Liver (tissue), 9 donors: ENCODE results near the gene PHF20. TPM values are rescaled to one million over a fixed set of nuclear protein-coding genes. Genes with fewer than 3 reads are reported as not detected.
"Not testable (repeated sequence)": the region's sequence is repeated elsewhere in the genome, so short reads cannot be mapped to it uniquely, and the experiment has no call there.

Source experiments
- DNase-seq: peaks from one replicate; pipeline ENCODE4 v3.0.0-alpha.2; 2017; ENCODE audit warnings: low spot score
- H3K27ac ChIP-seq, 2 donors: one replicate each; pipeline ENCODE4 v1.7.0; 2013; ENCODE audit warnings: inconsistent platforms in 2 of 2, low read length in 2 of 2, control low read depth in 1 of 2, low read depth in 1 of 2, mild to moderate bottlenecking in 1 of 2
- H3K27me3 ChIP-seq, 4 donors: one replicate each; pipeline versions ENCODE4 v1.6.1 to v1.7.0; 2013; ENCODE audit warnings: low read length in 3 of 4, inconsistent platforms in 1 of 4, mild to moderate bottlenecking in 1 of 4, moderate library complexity in 1 of 4; ENCODE audit not compliant: control insufficient read depth in 4 of 4, insufficient read depth in 4 of 4
- H3K36me3 ChIP-seq, 4 donors: one replicate each; pipeline versions ENCODE4 v1.6.1 to v1.7.0; 2013; ENCODE audit warnings: low read length in 3 of 4, mild to moderate bottlenecking in 3 of 4, low read depth in 1 of 4, moderate library complexity in 1 of 4; ENCODE audit not compliant: control insufficient read depth in 4 of 4, insufficient read depth in 3 of 4
- H3K4me1 ChIP-seq, 4 donors: one replicate each; pipeline versions ENCODE4 v1.6.1 to v1.7.0; 2013; ENCODE audit warnings: low read length in 3 of 4, mild to moderate bottlenecking in 3 of 4, moderate library complexity in 1 of 4; ENCODE audit not compliant: control insufficient read depth in 4 of 4, insufficient read depth in 4 of 4
- H3K4me3 ChIP-seq, 3 donors: one replicate each; pipeline versions ENCODE4 v1.6.1 to v1.7.0; 2013; ENCODE audit warnings: low read length in 3 of 3, control low read depth in 1 of 3, low read depth in 1 of 3, mild to moderate bottlenecking in 1 of 3
- H3K9ac ChIP-seq, 2 donors: one replicate each; pipeline ENCODE4 v1.7.0; 2013; ENCODE audit warnings: low read length in 2 of 2, mild to moderate bottlenecking in 2 of 2, moderate library complexity in 2 of 2, control low read depth in 1 of 2, low read depth in 1 of 2
- H3K9me3 ChIP-seq, 4 donors: one replicate each; pipeline versions ENCODE4 v1.6.1 to v1.7.0; 2013; ENCODE audit warnings: low read length in 3 of 4; ENCODE audit not compliant: control insufficient read depth in 4 of 4
- FOXA1 ChIP-seq: IDR thresholded peaks from 2 replicates; pipeline ENCODE4 v1.6.1; 2016; ENCODE audit warnings: antibody characterized with exemption
- FOXA2 ChIP-seq: IDR thresholded peaks from 2 replicates; pipeline ENCODE4 v1.6.1; 2016; ENCODE audit warnings: antibody characterized with exemption
- HNF4A ChIP-seq, 2 donors: conservative IDR thresholded peaks; 2 replicates each; pipeline ENCODE4 v1.6.1; 2016; ENCODE audit warnings: antibody characterized with exemption in 2 of 2, mild to moderate bottlenecking in 2 of 2
- HNF4G ChIP-seq: IDR thresholded peaks from 2 replicates; pipeline ENCODE4 v1.6.1; 2016; ENCODE audit warnings: antibody characterized with exemption
- JUND ChIP-seq, 2 donors: IDR thresholded peaks; 2 replicates each; pipeline ENCODE4 v1.6.1; 2016; ENCODE audit warnings: antibody characterized with exemption in 2 of 2
- RAD21 ChIP-seq, 2 donors: IDR thresholded peaks; 2 replicates each; pipeline ENCODE4 v1.6.1; 2016; ENCODE audit warnings: antibody characterized with exemption in 2 of 2, mild to moderate bottlenecking in 2 of 2
- REST ChIP-seq: IDR thresholded peaks from 2 replicates; pipeline ENCODE4 v1.6.1; 2016; ENCODE audit warnings: antibody characterized with exemption, mild to moderate bottlenecking
- RXRA ChIP-seq, 2 donors: IDR thresholded peaks; 2 replicates each; pipeline ENCODE4 v1.6.1; 2017 to 2018; ENCODE audit warnings: antibody characterized with exemption in 2 of 2, mild to moderate bottlenecking in 1 of 2
- SP1 ChIP-seq: IDR thresholded peaks from 2 replicates; pipeline ENCODE4 v1.6.1; 2018; ENCODE audit warnings: antibody characterized with exemption, mild to moderate bottlenecking
- YY1 ChIP-seq: IDR thresholded peaks from 2 replicates; pipeline ENCODE4 v1.6.1; 2016; ENCODE audit warnings: antibody characterized with exemption, mild to moderate bottlenecking
- WGBS: extraction: QIAGEN DNeasy Blood & Tissue Kit; methylation state at CpG from one replicate; pipeline ENCODE4 v1.1.7; 2013; 5-methylcytosine and 5-hydroxymethylcytosine counted together
- polyA plus RNA-seq, 2 donors: library from polyadenylated mRNA; stranded (reverse) in 1 of 2; unstranded in 1 of 2; fragments of 200-250 nt in 1 of 2; fragments of >200 nt in 1 of 2; fragmentation: Nextera tagmentation in 1 of 2; extraction: Ambion mirVana in 1 of 2; gene quantifications; one replicate each; pipeline versions ENCODE4 v1.2.1 to v1.2.3, GENCODE V29; 2013 to 2015
- total RNA-seq, 2 donors: library from RNA; depleted of rRNA; stranded (reverse); fragments of >200 nt; gene quantifications; one replicate each; pipeline ENCODE4 v1.2.3, GENCODE V29; 2014
- TF ChIP-seq, protein P1 (sequence below): fragments of 150-350 bp; IDR thresholded peaks from 2 replicates; pipeline ENCODE4 v1.5.1; 2017; ENCODE audit warnings: improper control_type of control experiment, low read depth, low read length; ENCODE audit not compliant: missing input control
- TF ChIP-seq, protein P2 (sequence below): IDR thresholded peaks from 2 replicates; pipeline ENCODE4 v1.6.1; 2016; ENCODE audit warnings: antibody characterized with exemption
- TF ChIP-seq, protein P3 (sequence below): IDR thresholded peaks from 2 replicates; pipeline ENCODE4 v1.6.1; 2016; ENCODE audit warnings: antibody characterized with exemption
- TF ChIP-seq, protein P4 (sequence below): IDR thresholded peaks from 2 replicates; pipeline ENCODE4 v1.6.1; 2016; ENCODE audit warnings: antibody characterized with exemption
- donor health status: healthy.
- donor health status: healthy.
- donor health status: healthy.
- donor health status: healthy.
- donor health status: healthy.

The PHF20 gene
- total and polyA plus RNA-seq, 4 donors = 5.1 to 11.7 (median 10.3) TPM

DNA sequence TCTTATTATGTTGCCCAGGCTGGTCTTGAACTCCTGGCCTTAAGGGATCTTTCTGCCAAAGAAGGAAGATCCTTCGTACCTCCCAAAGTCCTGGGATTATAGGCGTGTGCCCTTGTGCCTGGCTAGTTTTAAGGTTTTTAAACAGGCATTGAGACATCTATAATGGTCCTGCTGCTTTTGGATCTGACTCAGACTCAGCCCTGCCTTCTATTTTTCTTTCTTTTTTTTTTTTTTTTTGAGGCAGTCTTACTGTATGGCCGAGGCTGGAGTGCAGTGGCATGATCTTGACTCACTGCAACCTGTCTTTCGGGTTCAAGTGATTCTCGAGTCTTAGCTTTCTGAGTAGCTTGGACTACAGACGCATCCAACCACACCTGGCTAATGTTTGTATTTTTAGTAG is 73.7 kb downstream of the PHF20 start (continued):
- no peak for TF ChIP-seq FOXA1
- no peak for TF ChIP-seq HNF4G
- no peak for TF ChIP-seq RXRA (IDR thresholded peaks at IDR 0.05)

- Histone ChIP-seq H3K4me1 (no peaks in the 10 kb centered on the region), H3K4me3 (no peak overlapping the region), H3K36me3 (peaks cover 4 to 9% (median 6%) of the 10 kb centered on the region in 4 donors), H3K27me3 (no peaks in the 10 kb centered on the region), H3K9ac (no peak overlapping the region), H3K9me3 (no peaks in the 10 kb centered on the region), H3K27ac (no peak overlapping the region)
- 79% methylated on average over 4 of the region's 4 CpGs for WGBS
- no peak for DNase-seq
- no peak for TF ChIP-seq YY1
- TF ChIP-seq, protein P1, sequence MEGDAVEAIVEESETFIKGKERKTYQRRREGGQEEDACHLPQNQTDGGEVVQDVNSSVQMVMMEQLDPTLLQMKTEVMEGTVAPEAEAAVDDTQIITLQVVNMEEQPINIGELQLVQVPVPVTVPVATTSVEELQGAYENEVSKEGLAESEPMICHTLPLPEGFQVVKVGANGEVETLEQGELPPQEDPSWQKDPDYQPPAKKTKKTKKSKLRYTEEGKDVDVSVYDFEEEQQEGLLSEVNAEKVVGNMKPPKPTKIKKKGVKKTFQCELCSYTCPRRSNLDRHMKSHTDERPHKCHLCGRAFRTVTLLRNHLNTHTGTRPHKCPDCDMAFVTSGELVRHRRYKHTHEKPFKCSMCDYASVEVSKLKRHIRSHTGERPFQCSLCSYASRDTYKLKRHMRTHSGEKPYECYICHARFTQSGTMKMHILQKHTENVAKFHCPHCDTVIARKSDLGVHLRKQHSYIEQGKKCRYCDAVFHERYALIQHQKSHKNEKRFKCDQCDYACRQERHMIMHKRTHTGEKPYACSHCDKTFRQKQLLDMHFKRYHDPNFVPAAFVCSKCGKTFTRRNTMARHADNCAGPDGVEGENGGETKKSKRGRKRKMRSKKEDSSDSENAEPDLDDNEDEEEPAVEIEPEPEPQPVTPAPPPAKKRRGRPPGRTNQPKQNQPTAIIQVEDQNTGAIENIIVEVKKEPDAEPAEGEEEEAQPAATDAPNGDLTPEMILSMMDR = no peak
- no peak for TF ChIP-seq FOXA1
- TF ChIP-seq RAD21 (IDR thresholded peaks at IDR 0.05) = no peak
- TF ChIP-seq, protein P2, sequence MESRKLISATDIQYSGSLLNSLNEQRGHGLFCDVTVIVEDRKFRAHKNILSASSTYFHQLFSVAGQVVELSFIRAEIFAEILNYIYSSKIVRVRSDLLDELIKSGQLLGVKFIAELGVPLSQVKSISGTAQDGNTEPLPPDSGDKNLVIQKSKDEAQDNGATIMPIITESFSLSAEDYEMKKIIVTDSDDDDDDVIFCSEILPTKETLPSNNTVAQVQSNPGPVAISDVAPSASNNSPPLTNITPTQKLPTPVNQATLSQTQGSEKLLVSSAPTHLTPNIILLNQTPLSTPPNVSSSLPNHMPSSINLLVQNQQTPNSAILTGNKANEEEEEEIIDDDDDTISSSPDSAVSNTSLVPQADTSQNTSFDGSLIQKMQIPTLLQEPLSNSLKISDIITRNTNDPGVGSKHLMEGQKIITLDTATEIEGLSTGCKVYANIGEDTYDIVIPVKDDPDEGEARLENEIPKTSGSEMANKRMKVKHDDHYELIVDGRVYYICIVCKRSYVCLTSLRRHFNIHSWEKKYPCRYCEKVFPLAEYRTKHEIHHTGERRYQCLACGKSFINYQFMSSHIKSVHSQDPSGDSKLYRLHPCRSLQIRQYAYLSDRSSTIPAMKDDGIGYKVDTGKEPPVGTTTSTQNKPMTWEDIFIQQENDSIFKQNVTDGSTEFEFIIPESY = no peak
- TF ChIP-seq JUND (IDR thresholded peaks at IDR 0.05) = no peak
- no peak for TF ChIP-seq HNF4A (conservative IDR thresholded peaks at IDR 0.05)
- TF ChIP-seq, protein P3, sequence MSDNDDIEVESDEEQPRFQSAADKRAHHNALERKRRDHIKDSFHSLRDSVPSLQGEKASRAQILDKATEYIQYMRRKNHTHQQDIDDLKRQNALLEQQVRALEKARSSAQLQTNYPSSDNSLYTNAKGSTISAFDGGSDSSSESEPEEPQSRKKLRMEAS = no peak
- TF ChIP-seq, protein P4, sequence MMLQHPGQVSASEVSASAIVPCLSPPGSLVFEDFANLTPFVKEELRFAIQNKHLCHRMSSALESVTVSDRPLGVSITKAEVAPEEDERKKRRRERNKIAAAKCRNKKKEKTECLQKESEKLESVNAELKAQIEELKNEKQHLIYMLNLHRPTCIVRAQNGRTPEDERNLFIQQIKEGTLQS = no peak
- TF ChIP-seq RXRA (IDR thresholded peaks at IDR 0.05) = no peak
- TF ChIP-seq SP1 = no peak
- no peak for TF ChIP-seq REST
- TF ChIP-seq FOXA2 = no peak
These were observed 77.9 kb downstream of the PHF20 start for GRCh38 chr20:35849706-35850105.

DNA sequence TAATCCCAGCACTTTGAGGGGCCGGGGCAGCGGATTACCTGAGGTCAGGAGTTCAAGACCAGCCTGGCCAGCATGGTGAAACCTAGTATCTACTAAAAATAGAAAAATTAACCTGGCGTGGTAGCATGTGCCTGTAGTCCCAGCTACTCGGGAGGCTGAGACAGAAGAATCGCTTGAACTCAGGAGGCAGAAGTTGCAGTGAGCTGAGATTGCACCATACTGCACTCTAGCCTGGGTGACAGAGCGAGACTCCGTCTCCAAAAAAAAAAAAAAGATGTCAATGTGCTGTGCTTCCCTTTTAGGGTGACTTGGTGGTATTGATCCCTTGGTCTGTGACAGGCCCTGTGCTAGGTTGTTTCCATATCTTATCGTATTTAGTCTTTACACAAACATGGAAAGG is 79.8 kb downstream of the PHF20 start:
- H3K36me3 ChIP-seq, H3K4me1 ChIP-seq, DNase-seq, H3K9me3 ChIP-seq, H3K4me3 ChIP-seq, H3K27ac ChIP-seq, H3K9ac ChIP-seq, H3K27me3 ChIP-seq: not testable (repeated sequence)
- WGBS = 90% methylated on average over 8 of the region's 8 CpGs
